ENCODE results near the gene PITRM1. TPM values are rescaled to one million over a fixed set of nuclear protein-coding genes. Genes with fewer than 3 reads are reported as not detected.

Gene PITRM1
- total RNA-seq, 4 donors from 2014 or later: 81.9 to 123 (median 90.2) TPM

DNA sequence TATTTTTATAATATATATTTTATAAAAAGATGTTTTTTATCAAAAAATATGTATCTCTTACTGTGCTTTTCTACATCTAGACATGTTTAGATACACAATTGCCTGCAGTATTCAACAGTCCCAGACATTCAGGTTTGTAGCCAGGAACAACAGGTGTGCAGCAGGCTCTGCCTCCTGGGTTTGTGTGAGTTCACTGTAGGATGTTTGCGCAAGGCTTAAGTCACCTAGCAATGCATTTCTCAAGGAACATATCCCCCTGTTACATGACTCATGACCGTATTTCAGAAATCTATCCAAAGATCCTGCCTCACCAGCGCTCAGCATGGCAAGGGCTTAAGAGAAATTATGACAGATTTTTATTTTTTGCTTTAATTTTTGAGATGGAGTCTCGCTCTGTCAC, 41.5 kb downstream of the PITRM1 start:
- Histone ChIP-seq H3K27me3 (no peaks in the 10 kb centered on the region), H3K27ac (peak overlapping the region; percentile 74 to 77 (median 76)), H3K9me3 (no peaks in the 10 kb centered on the region), H3K4me3 (no peak overlapping the region), H3K4me1 (peaks cover 24 to 26% of the 10 kb centered on the region in 2 donors), H3K36me3 (peaks cover 0 to 35% of the 10 kb centered on the region in 2 donors)
- intact Hi-C loops (cut with DNase I; ENCODE audit: low total_unique reads) (loop anchor here (1.0 to 10.0 kb wide), 2 partner anchors 24 to 1534 kb away; no protein-coding TSS in a partner anchor), in situ Hi-C loops (cut with MboI; ENCODE audit: low sequenced_read_pairs in 4 of 4) (no loop called here)
- TF ChIP-seq POLR2A (IDR thresholded peaks at IDR 0.05): no peak
- TF ChIP-seq, protein P1, sequence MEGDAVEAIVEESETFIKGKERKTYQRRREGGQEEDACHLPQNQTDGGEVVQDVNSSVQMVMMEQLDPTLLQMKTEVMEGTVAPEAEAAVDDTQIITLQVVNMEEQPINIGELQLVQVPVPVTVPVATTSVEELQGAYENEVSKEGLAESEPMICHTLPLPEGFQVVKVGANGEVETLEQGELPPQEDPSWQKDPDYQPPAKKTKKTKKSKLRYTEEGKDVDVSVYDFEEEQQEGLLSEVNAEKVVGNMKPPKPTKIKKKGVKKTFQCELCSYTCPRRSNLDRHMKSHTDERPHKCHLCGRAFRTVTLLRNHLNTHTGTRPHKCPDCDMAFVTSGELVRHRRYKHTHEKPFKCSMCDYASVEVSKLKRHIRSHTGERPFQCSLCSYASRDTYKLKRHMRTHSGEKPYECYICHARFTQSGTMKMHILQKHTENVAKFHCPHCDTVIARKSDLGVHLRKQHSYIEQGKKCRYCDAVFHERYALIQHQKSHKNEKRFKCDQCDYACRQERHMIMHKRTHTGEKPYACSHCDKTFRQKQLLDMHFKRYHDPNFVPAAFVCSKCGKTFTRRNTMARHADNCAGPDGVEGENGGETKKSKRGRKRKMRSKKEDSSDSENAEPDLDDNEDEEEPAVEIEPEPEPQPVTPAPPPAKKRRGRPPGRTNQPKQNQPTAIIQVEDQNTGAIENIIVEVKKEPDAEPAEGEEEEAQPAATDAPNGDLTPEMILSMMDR (IDR thresholded peaks at IDR 0.05 in 4 of 5, conservative IDR thresholded peaks at IDR 0.05 in 1 of 5): no peak
- peak; percentile 90 to 95 for ATAC-seq
- DNase-seq: peak; percentile 73 to 85

DNA sequence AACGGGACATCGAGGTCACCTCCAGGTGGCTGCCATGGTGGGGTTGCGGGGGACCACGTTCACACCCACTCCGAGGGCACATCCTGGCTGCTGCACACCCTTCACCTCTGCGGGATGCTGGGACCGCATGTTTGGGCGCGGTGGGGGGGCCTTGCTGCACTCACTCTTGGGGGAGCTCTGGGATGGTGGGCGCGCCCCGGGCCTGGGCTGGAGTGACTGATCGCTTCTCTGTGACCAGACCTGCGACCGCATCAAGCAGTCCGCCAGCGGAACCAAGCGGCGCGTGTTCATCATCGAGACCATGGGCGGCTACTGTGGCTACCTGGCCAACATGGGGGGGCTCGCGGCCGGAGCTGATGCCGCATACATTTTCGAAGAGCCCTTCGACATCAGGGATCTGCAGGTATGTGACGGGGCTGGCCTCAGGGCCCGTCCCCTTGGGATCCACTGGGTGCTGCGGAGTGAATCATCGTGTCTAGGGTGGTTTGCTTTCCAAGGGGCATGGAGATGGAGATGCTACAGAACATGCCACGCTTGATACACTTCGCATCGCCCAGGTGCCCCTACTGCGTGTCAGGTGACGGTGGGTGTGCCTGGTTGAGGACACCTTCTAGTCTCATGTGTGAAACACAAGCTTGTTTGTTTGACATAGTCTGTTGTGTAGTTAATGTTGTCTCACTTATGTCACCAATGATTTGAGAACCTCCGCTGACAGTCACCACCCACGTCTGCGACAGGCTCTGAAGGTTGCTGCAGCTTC, 42.8 kb downstream of the PITRM1 start:
- Histone ChIP-seq H3K27me3 (no peaks in the 10 kb centered on the region), H3K4me3 (no peak overlapping the region), H3K9me3 (no peaks in the 10 kb centered on the region), H3K4me1 (peaks cover 21 to 26% of the 10 kb centered on the region in 2 donors), H3K36me3 (peaks cover 0 to 28% of the 10 kb centered on the region in 2 donors), H3K27ac (peak overlapping the region in 1 of 4 donors; percentile 74)
- ATAC-seq: no peak
- no peak for TF ChIP-seq POLR2A (IDR thresholded peaks at IDR 0.05)
- TF ChIP-seq, protein P1 (IDR thresholded peaks at IDR 0.05 in 4 of 5, conservative IDR thresholded peaks at IDR 0.05 in 1 of 5): no peak
- in situ Hi-C loops (cut with MboI; ENCODE audit: low sequenced_read_pairs in 4 of 4): no loop called here
- no peak for DNase-seq
- intact Hi-C loops (cut with DNase I; ENCODE audit: low total_unique reads): loop anchor here (10.0 kb wide), 1 partner anchor 1535 kb away; no protein-coding TSS in a partner anchor

DNA sequence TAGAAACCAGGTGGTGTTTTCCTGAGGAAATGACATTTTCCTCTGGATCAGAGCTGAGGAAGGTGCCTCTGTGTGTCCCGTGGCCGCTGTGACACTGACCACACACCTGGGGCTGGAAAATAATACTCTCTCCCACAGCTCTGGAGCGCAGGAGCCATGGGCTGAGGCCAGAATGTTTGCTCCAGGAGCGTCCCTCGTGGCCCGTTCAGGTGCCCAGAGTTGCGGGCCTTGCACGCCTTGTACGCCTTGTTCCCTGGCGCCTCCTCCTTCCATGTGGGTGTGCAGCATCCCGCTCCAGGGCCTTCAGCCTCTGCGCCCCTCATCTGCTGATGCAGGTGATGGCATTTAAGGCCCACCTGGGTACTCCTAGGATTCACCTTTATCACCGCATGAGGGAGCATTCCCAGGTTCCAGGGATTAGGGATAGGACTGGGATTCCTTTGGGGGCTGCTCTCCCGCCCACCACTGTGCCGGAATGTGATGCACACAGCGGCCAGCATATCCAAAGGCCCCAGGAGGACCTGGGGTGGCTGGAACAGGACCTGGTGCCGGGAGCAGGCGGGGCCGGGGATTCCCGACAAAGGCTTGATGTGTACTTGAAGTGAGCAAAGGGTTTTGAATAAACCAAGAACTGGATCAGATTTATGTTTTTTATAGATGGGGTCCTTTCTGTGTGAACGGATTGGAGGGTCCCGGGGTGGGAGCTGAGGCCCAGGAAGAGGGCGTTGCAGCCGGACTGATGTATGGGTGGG, 44.0 kb downstream of the PITRM1 start:
- Histone ChIP-seq H3K27ac (no peak overlapping the region), H3K36me3 (peaks cover 0 to 18% of the 10 kb centered on the region in 2 donors), H3K27me3 (no peaks in the 10 kb centered on the region), H3K4me1 (peaks cover 21 to 26% of the 10 kb centered on the region in 2 donors), H3K9me3 (no peaks in the 10 kb centered on the region), H3K4me3 (no peak overlapping the region)
- in situ Hi-C loops (cut with MboI; ENCODE audit: low sequenced_read_pairs in 4 of 4): no loop called here
- no peak for TF ChIP-seq POLR2A (IDR thresholded peaks at IDR 0.05)
- TF ChIP-seq, protein P1 (IDR thresholded peaks at IDR 0.05 in 4 of 5, conservative IDR thresholded peaks at IDR 0.05 in 1 of 5): no peak
- DNase-seq: no peak
- no peak for ATAC-seq
- intact Hi-C loops (cut with DNase I; ENCODE audit: low total_unique reads): no loop called here

DNA sequence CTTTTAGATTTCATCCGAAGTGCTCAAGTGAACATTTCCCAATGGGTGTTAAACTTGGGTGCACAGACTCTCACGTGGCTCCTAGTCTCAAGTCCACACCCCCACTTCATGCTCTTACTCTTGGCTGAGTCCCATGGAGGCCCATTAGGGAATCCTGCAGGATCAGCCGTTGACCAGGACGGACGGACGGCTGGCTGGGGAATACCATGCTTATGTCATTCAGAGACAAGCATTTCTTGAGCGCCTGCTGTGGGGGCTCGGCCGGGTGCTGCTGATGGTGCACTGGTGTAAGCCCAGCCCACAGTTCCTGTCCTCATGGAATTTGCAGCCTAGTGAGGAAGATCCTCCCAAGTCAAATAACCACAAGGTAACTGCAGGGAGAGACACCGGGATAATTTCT, 44.7 kb downstream of the PITRM1 start:
- ATAC-seq (no peak), DNase-seq (no peak)
- Histone ChIP-seq H3K27me3 (no peaks in the 10 kb centered on the region), H3K36me3 (peaks cover 0 to 21% of the 10 kb centered on the region in 2 donors), H3K4me3 (no peak overlapping the region), H3K9me3 (no peaks in the 10 kb centered on the region), H3K27ac (no peak overlapping the region), H3K4me1 (peaks cover 21 to 26% of the 10 kb centered on the region in 2 donors)
- intact Hi-C loops (cut with DNase I; ENCODE audit: low total_unique reads) (no loop called here), in situ Hi-C loops (cut with MboI; ENCODE audit: low sequenced_read_pairs in 4 of 4) (no loop called here)
- no peak for TF ChIP-seq POLR2A (IDR thresholded peaks at IDR 0.05)
- TF ChIP-seq, protein P1 (IDR thresholded peaks at IDR 0.05 in 4 of 5, conservative IDR thresholded peaks at IDR 0.05 in 1 of 5): no peak
